ENCODE results near the gene PPM1N. TPM values are rescaled to one million over a fixed set of nuclear protein-coding genes. Genes with fewer than 3 reads are reported as not detected.

Gene PPM1N
- total RNA-seq, 1 donor from 2014 or later: 0.52 TPM

- no peak overlapping the region for H3K27ac Mint-ChIP-seq (ENCODE audit: unreplicated experiment)
- no peaks in the 10 kb centered on the region for H3K27me3 Mint-ChIP-seq (ENCODE audit: low read depth)
- H3K9me3 Mint-ChIP-seq (ENCODE audit: low read depth): peaks cover 8% of the 10 kb centered on the region
- peaks cover 4% of the 10 kb centered on the region for H3K4me1 Mint-ChIP-seq (ENCODE audit: low read depth)
- TF ChIP-seq CTCF (IDR thresholded peaks at IDR 0.05): no peak
- DNase-seq (ENCODE audit: low spot score): no peak
- no peak overlapping the region for H3K4me3 Mint-ChIP-seq (ENCODE audit: unreplicated experiment)
- H3K36me3 Mint-ChIP-seq (ENCODE audit: low read depth): peaks cover 27% of the 10 kb centered on the region
Observed at GRCh38 chr19:45528744-45529419, 30.6 kb downstream of the PPM1N start.

- Mint-ChIP-seq H3K27ac (ENCODE audit: unreplicated experiment) (no peak overlapping the region), H3K4me3 (ENCODE audit: unreplicated experiment) (no peak overlapping the region), H3K4me1 (ENCODE audit: low read depth) (peaks cover 3% of the 10 kb centered on the region), H3K9me3 (ENCODE audit: low read depth) (peaks cover 8% of the 10 kb centered on the region), H3K36me3 (ENCODE audit: low read depth) (peaks cover 24% of the 10 kb centered on the region), H3K27me3 (ENCODE audit: low read depth) (no peaks in the 10 kb centered on the region)
- no peak for TF ChIP-seq CTCF (IDR thresholded peaks at IDR 0.05)
- no peak for DNase-seq (ENCODE audit: low spot score)
Observed at GRCh38 chr19:45529420-45529785, 31.2 kb downstream of the PPM1N start.

- H3K27ac Mint-ChIP-seq (ENCODE audit: unreplicated experiment): no peak overlapping the region
- no peak for TF ChIP-seq CTCF (IDR thresholded peaks at IDR 0.05)
- no peak overlapping the region for H3K4me3 Mint-ChIP-seq (ENCODE audit: unreplicated experiment)
- H3K4me1 Mint-ChIP-seq (ENCODE audit: low read depth): peaks cover 3% of the 10 kb centered on the region
- DNase-seq (ENCODE audit: low spot score): no peak
- H3K9me3 Mint-ChIP-seq (ENCODE audit: low read depth): peaks cover 9% of the 10 kb centered on the region
- H3K27me3 Mint-ChIP-seq (ENCODE audit: low read depth): no peaks in the 10 kb centered on the region
- peaks cover 18% of the 10 kb centered on the region for H3K36me3 Mint-ChIP-seq (ENCODE audit: low read depth)
Observed at GRCh38 chr19:45531349-45531748, 33.1 kb downstream of the PPM1N start.

GRCh38 chr19:45539459-45539858 is 41.2 kb downstream of the PPM1N start:
- no peaks in the 10 kb centered on the region for H3K27me3 Mint-ChIP-seq (ENCODE audit: low read depth)
- DNase-seq (ENCODE audit: low spot score): no peak
- no peak overlapping the region for H3K4me3 Mint-ChIP-seq (ENCODE audit: unreplicated experiment)
- no peaks in the 10 kb centered on the region for H3K36me3 Mint-ChIP-seq (ENCODE audit: low read depth)
- H3K4me1 Mint-ChIP-seq (ENCODE audit: low read depth): no peaks in the 10 kb centered on the region
- no peak for TF ChIP-seq CTCF (IDR thresholded peaks at IDR 0.05)
- H3K9me3 Mint-ChIP-seq (ENCODE audit: low read depth): peaks cover 8% of the 10 kb centered on the region
- H3K27ac Mint-ChIP-seq (ENCODE audit: unreplicated experiment): no peak overlapping the region

GRCh38 chr19:45542234-45542668 is 44.0 kb downstream of the PPM1N start:
- Mint-ChIP-seq H3K36me3 (ENCODE audit: low read depth) (no peaks in the 10 kb centered on the region), H3K4me3 (ENCODE audit: unreplicated experiment) (no peak overlapping the region), H3K27ac (ENCODE audit: unreplicated experiment) (no peak overlapping the region), H3K27me3 (ENCODE audit: low read depth) (no peaks in the 10 kb centered on the region), H3K9me3 (ENCODE audit: low read depth) (peaks cover 2% of the 10 kb centered on the region), H3K4me1 (ENCODE audit: low read depth) (no peaks in the 10 kb centered on the region)
- no peak for TF ChIP-seq CTCF (IDR thresholded peaks at IDR 0.05)
- no peak for DNase-seq (ENCODE audit: low spot score)

Measured in chondrocyte (in vitro differentiated cells).